ENCODE results near the gene TMEM87B.

DNA sequence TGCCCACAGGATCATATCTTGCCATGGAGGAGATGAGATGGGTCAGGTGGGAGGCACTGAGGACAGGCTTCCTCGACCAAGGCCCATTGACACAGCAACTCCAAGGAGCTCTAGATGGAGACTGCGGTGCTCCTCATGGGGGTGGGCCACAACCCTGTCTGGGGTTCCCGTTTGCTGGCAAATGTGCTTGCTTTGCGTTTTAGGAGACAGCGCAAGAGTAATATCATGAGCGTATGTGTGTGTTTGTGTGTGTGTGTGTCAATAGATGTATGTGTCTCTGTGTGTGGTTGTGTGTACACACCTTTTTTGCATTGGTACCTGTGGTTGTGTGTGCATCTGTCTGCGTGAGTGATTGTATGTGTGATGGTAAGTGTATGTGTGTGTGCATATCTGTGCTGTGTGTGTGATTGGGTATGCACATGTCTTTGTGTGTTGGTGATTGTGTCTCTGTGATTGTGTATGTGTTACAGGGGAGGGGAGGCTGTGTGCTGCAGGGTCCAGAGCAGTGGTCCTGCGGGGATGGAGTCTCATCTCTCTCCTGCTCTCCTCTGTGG lies 87.5 kb downstream of the TMEM87B start:
- TF ChIP-seq, protein P1, sequence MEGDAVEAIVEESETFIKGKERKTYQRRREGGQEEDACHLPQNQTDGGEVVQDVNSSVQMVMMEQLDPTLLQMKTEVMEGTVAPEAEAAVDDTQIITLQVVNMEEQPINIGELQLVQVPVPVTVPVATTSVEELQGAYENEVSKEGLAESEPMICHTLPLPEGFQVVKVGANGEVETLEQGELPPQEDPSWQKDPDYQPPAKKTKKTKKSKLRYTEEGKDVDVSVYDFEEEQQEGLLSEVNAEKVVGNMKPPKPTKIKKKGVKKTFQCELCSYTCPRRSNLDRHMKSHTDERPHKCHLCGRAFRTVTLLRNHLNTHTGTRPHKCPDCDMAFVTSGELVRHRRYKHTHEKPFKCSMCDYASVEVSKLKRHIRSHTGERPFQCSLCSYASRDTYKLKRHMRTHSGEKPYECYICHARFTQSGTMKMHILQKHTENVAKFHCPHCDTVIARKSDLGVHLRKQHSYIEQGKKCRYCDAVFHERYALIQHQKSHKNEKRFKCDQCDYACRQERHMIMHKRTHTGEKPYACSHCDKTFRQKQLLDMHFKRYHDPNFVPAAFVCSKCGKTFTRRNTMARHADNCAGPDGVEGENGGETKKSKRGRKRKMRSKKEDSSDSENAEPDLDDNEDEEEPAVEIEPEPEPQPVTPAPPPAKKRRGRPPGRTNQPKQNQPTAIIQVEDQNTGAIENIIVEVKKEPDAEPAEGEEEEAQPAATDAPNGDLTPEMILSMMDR (conservative IDR thresholded peaks at IDR 0.05; ENCODE audit: low read depth, low read length): no peak
- TF ChIP-seq, protein P2, sequence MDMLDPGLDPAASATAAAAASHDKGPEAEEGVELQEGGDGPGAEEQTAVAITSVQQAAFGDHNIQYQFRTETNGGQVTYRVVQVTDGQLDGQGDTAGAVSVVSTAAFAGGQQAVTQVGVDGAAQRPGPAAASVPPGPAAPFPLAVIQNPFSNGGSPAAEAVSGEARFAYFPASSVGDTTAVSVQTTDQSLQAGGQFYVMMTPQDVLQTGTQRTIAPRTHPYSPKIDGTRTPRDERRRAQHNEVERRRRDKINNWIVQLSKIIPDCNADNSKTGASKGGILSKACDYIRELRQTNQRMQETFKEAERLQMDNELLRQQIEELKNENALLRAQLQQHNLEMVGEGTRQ (IDR thresholded peaks at IDR 0.05; ENCODE audit: low read depth, low read length): no peak
- no peak for TF ChIP-seq BHLHE40 (IDR thresholded peaks at IDR 0.05; ENCODE audit: low read depth, low read length)
- no peak for TF ChIP-seq POLR2A (IDR thresholded peaks at IDR 0.05; ENCODE audit: low read depth, low read length)
- no peak for TF ChIP-seq RAD21 (IDR thresholded peaks at IDR 0.05; ENCODE audit: low read length)
- no peak for TF ChIP-seq SMC3 (IDR thresholded peaks at IDR 0.05; ENCODE audit: low read depth, low read length)
- no peak for TF ChIP-seq RFX5 (IDR thresholded peaks at IDR 0.05; ENCODE audit: low read depth, low read length)
- no peak for TF ChIP-seq MAFK (IDR thresholded peaks at IDR 0.05; ENCODE audit: low read depth, low read length)
- no peak for TF ChIP-seq CEBPB (IDR thresholded peaks at IDR 0.05; ENCODE audit: low read depth, low read length)
- no peak for TF ChIP-seq FOS (IDR thresholded peaks at IDR 0.05; ENCODE audit: low read depth, low read length)
- no peak for TF ChIP-seq MXI1 (IDR thresholded peaks at IDR 0.05; ENCODE audit: borderline replicate concordance, low read depth, low read length)
- no peak for TF ChIP-seq RCOR1 (IDR thresholded peaks at IDR 0.05; ENCODE audit: insufficient replicate concordance, low read length)
- TF ChIP-seq, protein P3, sequence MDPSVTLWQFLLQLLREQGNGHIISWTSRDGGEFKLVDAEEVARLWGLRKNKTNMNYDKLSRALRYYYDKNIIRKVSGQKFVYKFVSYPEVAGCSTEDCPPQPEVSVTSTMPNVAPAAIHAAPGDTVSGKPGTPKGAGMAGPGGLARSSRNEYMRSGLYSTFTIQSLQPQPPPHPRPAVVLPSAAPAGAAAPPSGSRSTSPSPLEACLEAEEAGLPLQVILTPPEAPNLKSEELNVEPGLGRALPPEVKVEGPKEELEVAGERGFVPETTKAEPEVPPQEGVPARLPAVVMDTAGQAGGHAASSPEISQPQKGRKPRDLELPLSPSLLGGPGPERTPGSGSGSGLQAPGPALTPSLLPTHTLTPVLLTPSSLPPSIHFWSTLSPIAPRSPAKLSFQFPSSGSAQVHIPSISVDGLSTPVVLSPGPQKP (IDR thresholded peaks at IDR 0.05; ENCODE audit: borderline replicate concordance, low read depth, low read length): no peak

Measured in IMR-90 (cell line).